ENCODE measurements around the gene PDGFA. TPM values are rescaled to one million over a fixed set of nuclear protein-coding genes. Genes with fewer than 3 reads are reported as not detected.

PDGFA gene
- total RNA-seq, 1 experiment from 2014 or later: 18.4 TPM

DNA sequence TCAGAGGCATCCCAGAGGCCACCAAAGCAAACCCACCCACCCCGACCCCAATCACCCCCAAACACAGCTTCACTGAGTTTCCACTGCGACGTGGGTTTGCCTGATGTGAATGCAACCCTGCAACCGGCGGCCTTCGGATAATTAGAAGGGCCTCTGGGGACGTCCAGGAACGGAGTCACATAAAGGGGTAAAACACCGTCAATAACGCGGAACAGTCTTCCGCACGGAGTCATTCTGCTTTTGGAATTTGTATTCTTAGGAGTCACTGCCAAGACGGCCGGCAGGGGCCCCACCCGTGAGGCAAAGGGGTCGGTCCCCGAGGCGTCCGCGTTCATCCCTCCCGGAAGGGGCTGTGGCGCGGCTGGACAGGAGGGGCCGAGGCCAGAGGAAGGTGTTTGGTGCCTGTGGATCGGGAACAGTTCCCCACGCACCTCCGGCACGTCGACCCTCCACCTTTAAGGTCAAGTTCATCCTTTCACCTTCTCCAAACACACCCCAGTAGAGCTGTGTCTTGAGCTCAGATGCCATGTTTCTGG, 36.7 kb upstream of the PDGFA start:
- Histone ChIP-seq H3K27ac (ENCODE audit: low read length) (no peak overlapping the region), H3K9me2 (replicated peaks; ENCODE audit: low read length) (no peaks in the 10 kb centered on the region), H3K36me3 (ENCODE audit: low read depth, low read length) (no peaks in the 10 kb centered on the region), H3K9me3 (ENCODE audit: low read length) (no peaks in the 10 kb centered on the region), H4K20me1 (ENCODE audit: low read length) (no peaks in the 10 kb centered on the region), H2AFZ (ENCODE audit: low read length) (no peak overlapping the region), H3F3A (ENCODE audit: low read length, unreplicated experiment) (no peaks in the 10 kb centered on the region), H3K4me2 (ENCODE audit: low read length) (no peak overlapping the region), H3K79me2 (ENCODE audit: low read length) (no peaks in the 10 kb centered on the region), H3K4me1 (ENCODE audit: insufficient read depth, low read length) (no peaks in the 10 kb centered on the region), H3K4me3 (ENCODE audit: low read length) (no peak overlapping the region), H3K27me3 (ENCODE audit: low read length) (no peaks in the 10 kb centered on the region), H3K9ac (ENCODE audit: low read length) (no peak overlapping the region)
- ATAC-seq (no peak), DNase-seq (no peak)
- ChIA-PET CTCF (no interaction called here), POLR2A (ENCODE audit: unreplicated experiment) (no interaction called here)
- TF ChIP-seq, protein P1, sequence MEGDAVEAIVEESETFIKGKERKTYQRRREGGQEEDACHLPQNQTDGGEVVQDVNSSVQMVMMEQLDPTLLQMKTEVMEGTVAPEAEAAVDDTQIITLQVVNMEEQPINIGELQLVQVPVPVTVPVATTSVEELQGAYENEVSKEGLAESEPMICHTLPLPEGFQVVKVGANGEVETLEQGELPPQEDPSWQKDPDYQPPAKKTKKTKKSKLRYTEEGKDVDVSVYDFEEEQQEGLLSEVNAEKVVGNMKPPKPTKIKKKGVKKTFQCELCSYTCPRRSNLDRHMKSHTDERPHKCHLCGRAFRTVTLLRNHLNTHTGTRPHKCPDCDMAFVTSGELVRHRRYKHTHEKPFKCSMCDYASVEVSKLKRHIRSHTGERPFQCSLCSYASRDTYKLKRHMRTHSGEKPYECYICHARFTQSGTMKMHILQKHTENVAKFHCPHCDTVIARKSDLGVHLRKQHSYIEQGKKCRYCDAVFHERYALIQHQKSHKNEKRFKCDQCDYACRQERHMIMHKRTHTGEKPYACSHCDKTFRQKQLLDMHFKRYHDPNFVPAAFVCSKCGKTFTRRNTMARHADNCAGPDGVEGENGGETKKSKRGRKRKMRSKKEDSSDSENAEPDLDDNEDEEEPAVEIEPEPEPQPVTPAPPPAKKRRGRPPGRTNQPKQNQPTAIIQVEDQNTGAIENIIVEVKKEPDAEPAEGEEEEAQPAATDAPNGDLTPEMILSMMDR (conservative IDR thresholded peaks at IDR 0.05; ENCODE audit: low read depth, low read length): no peak
- no peak for TF ChIP-seq EZH2 (IDR thresholded peaks at IDR 0.05; ENCODE audit: low read length, unreplicated experiment)
- TF ChIP-seq EZH2phosphoT487 (IDR thresholded peaks at IDR 0.05; ENCODE audit: borderline replicate concordance, low read length): no peak
- BruUV-seq (replicated peaks): no TSS peak
- intact Hi-C loops (cut with micrococcal nuclease): no loop called here

DNA sequence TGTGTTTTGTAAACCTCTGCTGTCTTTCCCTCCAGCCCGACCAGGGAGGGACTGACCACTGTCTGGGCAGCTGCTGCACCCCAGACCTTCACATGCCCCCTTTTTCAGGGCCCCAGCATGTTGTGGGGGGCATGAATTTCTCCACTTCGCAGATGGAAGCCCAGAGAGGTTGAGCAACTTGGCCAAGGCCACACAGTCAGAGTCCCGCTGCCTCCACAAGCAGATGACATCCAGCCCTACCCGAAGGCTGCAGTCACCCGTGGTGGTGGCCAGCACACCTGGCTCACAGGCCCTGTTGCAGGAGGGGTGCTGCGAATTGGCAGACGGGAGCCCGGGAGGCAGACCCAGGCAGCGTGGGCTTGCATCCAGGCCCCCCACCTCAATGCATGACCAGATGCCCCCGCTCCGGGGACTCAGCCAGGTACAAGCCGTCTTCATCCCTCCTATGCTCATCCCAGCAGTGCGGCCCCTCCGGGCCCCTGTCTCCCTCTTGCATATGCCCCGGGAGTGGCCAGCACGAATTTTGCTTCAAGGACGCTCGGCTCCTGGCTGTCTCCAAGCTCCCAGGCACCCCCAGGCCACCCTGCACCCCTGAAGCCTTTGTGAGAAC, 36.0 kb upstream of the PDGFA start:
- Histone ChIP-seq H2AFZ (ENCODE audit: low read length) (no peak overlapping the region), H3K9ac (ENCODE audit: low read length) (no peak overlapping the region), H3K27me3 (ENCODE audit: low read length) (no peaks in the 10 kb centered on the region), H3K4me3 (ENCODE audit: low read length) (no peak overlapping the region), H3K4me2 (ENCODE audit: low read length) (no peak overlapping the region), H3K79me2 (ENCODE audit: low read length) (no peaks in the 10 kb centered on the region), H3K4me1 (ENCODE audit: insufficient read depth, low read length) (no peaks in the 10 kb centered on the region), H3K27ac (ENCODE audit: low read length) (no peak overlapping the region), H4K20me1 (ENCODE audit: low read length) (no peaks in the 10 kb centered on the region), H3F3A (ENCODE audit: low read length, unreplicated experiment) (no peaks in the 10 kb centered on the region), H3K9me2 (replicated peaks; ENCODE audit: low read length) (no peaks in the 10 kb centered on the region), H3K36me3 (ENCODE audit: low read depth, low read length) (no peaks in the 10 kb centered on the region), H3K9me3 (ENCODE audit: low read length) (no peaks in the 10 kb centered on the region)
- intact Hi-C loops (cut with micrococcal nuclease): no loop called here
- ATAC-seq (no peak), DNase-seq (no peak)
- TF ChIP-seq EZH2 (IDR thresholded peaks at IDR 0.05; ENCODE audit: low read length, unreplicated experiment) (no peak), EZH2phosphoT487 (IDR thresholded peaks at IDR 0.05; ENCODE audit: borderline replicate concordance, low read length) (no peak)
- TF ChIP-seq, protein P1 (conservative IDR thresholded peaks at IDR 0.05; ENCODE audit: low read depth, low read length): no peak
- BruUV-seq (replicated peaks): no TSS peak
- POLR2A ChIA-PET (ENCODE audit: unreplicated experiment): no interaction called here
- CTCF ChIA-PET: no interaction called here

DNA sequence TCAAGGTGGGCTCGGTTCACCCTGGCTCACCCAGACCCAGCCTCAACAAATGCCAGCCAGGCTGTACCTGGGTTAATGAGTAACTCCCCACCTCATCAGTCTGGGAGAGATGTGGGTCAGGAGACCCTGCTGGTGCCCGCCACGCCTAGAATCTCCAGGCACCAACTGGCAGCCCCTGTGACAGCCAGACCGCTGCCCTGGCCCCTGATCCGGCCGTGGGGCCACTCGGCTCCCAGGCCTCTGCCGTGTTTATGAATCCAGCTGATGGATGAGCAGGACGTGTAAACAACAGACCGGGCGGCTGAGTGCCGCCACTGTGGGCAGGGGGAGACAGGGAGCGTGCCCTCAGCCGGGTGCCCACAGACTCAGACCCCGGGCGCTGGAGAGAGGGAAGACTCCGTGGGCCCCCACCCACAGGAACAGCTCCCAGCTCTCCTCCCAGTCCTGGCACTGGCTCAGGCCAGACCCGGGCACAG, 34.0 kb upstream of the PDGFA start:
- H3K4me3 ChIP-seq (ENCODE audit: low read length): no peak overlapping the region
- no peaks in the 10 kb centered on the region for H3K4me1 ChIP-seq (ENCODE audit: insufficient read depth, low read length)
- no peak overlapping the region for H3K9ac ChIP-seq (ENCODE audit: low read length)
- H2AFZ ChIP-seq (ENCODE audit: low read length): no peak overlapping the region
- no peak overlapping the region for H3K27ac ChIP-seq (ENCODE audit: low read length)
- H3K36me3 ChIP-seq (ENCODE audit: low read depth, low read length): no peaks in the 10 kb centered on the region
- H3K27me3 ChIP-seq (ENCODE audit: low read length): no peaks in the 10 kb centered on the region
- no peaks in the 10 kb centered on the region for H3K9me2 ChIP-seq (replicated peaks; ENCODE audit: low read length)
- H3K9me3 ChIP-seq (ENCODE audit: low read length): no peaks in the 10 kb centered on the region
- H3F3A ChIP-seq (ENCODE audit: low read length, unreplicated experiment): no peaks in the 10 kb centered on the region
- BruUV-seq (replicated peaks): no TSS peak
- DNase-seq: no peak
- no peak for ATAC-seq
- no peaks in the 10 kb centered on the region for H4K20me1 ChIP-seq (ENCODE audit: low read length)
- no peaks in the 10 kb centered on the region for H3K79me2 ChIP-seq (ENCODE audit: low read length)
- no peak overlapping the region for H3K4me2 ChIP-seq (ENCODE audit: low read length)
- ChIA-PET CTCF (no interaction called here), POLR2A (ENCODE audit: unreplicated experiment) (no interaction called here)
- TF ChIP-seq EZH2phosphoT487 (IDR thresholded peaks at IDR 0.05; ENCODE audit: borderline replicate concordance, low read length) (no peak), EZH2 (IDR thresholded peaks at IDR 0.05; ENCODE audit: low read length, unreplicated experiment) (no peak)
- TF ChIP-seq, protein P1 (conservative IDR thresholded peaks at IDR 0.05; ENCODE audit: low read depth, low read length): no peak
- intact Hi-C loops (cut with micrococcal nuclease): no loop called here

Data from PC-3 (cell line).